ENCODE data around the gene MADD. TPM values are rescaled to one million over a fixed set of nuclear protein-coding genes. Genes with fewer than 3 reads are reported as not detected.

MADD gene
- total and polyA plus RNA-seq, 2 experiments from 2014 or later: 13.4 to 43.8 TPM

DNA sequence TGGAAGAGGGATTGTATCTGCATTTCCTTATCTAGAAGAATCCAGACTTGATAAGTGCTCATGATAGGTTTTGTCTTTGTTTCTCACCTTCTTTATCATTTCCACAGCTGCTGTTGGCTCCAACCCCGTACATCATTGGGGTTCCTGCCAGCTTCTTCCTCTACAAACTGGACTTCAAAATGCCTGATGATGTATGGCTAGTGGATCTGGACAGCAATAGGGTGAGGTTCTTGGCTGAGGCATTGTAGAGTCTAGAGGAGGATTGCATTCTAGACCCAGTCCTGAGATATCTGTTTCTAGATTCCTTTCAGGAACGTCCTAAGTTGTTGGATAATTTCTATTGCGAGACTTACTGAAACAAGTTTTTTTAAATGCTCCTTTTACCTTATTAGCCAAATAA is 8.1 kb downstream of the MADD start:
- no peaks in the 10 kb centered on the region for H3K27me3 ChIP-seq (ENCODE audit: insufficient read depth)
- peaks cover 69% of the 10 kb centered on the region for H3K36me3 Mint-ChIP-seq (ENCODE audit: low read depth)

DNA sequence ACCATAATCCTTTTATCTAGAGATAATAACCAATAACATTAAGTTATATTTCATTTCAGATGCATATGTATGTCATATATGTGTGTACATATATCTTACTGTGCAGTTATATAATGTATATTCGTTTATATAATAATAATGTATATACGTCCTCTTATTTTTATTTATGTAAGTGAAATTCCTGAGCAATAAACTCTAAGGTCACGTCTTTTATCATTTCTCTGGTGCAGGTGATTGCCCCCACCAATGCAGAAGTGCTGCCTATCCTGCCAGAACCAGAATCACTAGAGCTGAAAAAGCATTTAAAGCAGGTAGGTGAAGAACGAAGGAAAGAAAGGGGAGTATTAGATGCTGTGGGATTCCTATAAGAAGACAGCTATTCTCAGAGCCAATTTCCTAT is 8.8 kb downstream of the MADD start:
- no peak overlapping the region for H3K4me3 ChIP-seq
- DNase-seq (ENCODE audit: low spot score): no peak
- no peak overlapping the region for H2AFZ ChIP-seq
- ATAC-seq: no peak
- Mint-ChIP-seq H3K9me3 (no peaks in the 10 kb centered on the region), H3K27ac (no peak overlapping the region), H3K4me1 (peaks cover 14% of the 10 kb centered on the region; the same call in 2 of the 3 replicates), H3K4me3 (no peak overlapping the region), H3K36me3 (ENCODE audit: low read depth) (peaks cover 70% of the 10 kb centered on the region), H3K27me3 (ENCODE audit: insufficient read depth, low read depth, poor library complexity) (no peaks in the 10 kb centered on the region)
- H3K9me2 ChIP-seq (ENCODE audit: insufficient read depth): no peaks in the 10 kb centered on the region
- no peak overlapping the region for H3K27ac ChIP-seq (ENCODE audit: low read depth)
- H3K27me3 ChIP-seq (ENCODE audit: insufficient read depth): no peaks in the 10 kb centered on the region
- H3F3A ChIP-seq (replicated peaks; ENCODE audit: low read depth): no peaks in the 10 kb centered on the region
- peaks cover 8% of the 10 kb centered on the region for H3K79me2 ChIP-seq (replicated peaks; ENCODE audit: insufficient read depth)
- peaks cover 6% of the 10 kb centered on the region for H4K20me1 ChIP-seq (replicated peaks; ENCODE audit: insufficient read depth)
- no peaks in the 10 kb centered on the region for H3K4me1 ChIP-seq (ENCODE audit: insufficient read depth)
- H3K36me3 ChIP-seq (ENCODE audit: insufficient read depth): peaks cover 40% of the 10 kb centered on the region
- H3K4me2 ChIP-seq: no peak overlapping the region
- TF ChIP-seq NANOG (IDR thresholded peaks at IDR 0.05; ENCODE audit: borderline replicate concordance) (no peak), STAT1 (IDR thresholded peaks at IDR 0.05; ENCODE audit: unreplicated experiment) (no peak), POLR2AphosphoS5 (IDR thresholded peaks at IDR 0.05; ENCODE audit: low read depth) (no peak), CREB1 (CRISPR knock-in tag; IDR thresholded peaks at IDR 0.05; ENCODE audit: low read depth) (no peak), ZNF114 (CRISPR knock-in tag; IDR thresholded peaks at IDR 0.05) (no peak), EZH2 (IDR thresholded peaks at IDR 0.05; ENCODE audit: low read depth, unreplicated experiment) (no peak), JUNB (IDR thresholded peaks at IDR 0.05; ENCODE audit: unreplicated experiment) (no peak), EZH2phosphoT487 (IDR thresholded peaks at IDR 0.05; ENCODE audit: unreplicated experiment) (no peak), ZNF331 (CRISPR knock-in tag; IDR thresholded peaks at IDR 0.05; ENCODE audit: low read depth) (no peak)
- TF ChIP-seq, protein P1, sequence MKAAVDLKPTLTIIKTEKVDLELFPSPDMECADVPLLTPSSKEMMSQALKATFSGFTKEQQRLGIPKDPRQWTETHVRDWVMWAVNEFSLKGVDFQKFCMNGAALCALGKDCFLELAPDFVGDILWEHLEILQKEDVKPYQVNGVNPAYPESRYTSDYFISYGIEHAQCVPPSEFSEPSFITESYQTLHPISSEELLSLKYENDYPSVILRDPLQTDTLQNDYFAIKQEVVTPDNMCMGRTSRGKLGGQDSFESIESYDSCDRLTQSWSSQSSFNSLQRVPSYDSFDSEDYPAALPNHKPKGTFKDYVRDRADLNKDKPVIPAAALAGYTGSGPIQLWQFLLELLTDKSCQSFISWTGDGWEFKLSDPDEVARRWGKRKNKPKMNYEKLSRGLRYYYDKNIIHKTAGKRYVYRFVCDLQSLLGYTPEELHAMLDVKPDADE (IDR thresholded peaks at IDR 0.05): no peak
- TF ChIP-seq, protein P2, sequence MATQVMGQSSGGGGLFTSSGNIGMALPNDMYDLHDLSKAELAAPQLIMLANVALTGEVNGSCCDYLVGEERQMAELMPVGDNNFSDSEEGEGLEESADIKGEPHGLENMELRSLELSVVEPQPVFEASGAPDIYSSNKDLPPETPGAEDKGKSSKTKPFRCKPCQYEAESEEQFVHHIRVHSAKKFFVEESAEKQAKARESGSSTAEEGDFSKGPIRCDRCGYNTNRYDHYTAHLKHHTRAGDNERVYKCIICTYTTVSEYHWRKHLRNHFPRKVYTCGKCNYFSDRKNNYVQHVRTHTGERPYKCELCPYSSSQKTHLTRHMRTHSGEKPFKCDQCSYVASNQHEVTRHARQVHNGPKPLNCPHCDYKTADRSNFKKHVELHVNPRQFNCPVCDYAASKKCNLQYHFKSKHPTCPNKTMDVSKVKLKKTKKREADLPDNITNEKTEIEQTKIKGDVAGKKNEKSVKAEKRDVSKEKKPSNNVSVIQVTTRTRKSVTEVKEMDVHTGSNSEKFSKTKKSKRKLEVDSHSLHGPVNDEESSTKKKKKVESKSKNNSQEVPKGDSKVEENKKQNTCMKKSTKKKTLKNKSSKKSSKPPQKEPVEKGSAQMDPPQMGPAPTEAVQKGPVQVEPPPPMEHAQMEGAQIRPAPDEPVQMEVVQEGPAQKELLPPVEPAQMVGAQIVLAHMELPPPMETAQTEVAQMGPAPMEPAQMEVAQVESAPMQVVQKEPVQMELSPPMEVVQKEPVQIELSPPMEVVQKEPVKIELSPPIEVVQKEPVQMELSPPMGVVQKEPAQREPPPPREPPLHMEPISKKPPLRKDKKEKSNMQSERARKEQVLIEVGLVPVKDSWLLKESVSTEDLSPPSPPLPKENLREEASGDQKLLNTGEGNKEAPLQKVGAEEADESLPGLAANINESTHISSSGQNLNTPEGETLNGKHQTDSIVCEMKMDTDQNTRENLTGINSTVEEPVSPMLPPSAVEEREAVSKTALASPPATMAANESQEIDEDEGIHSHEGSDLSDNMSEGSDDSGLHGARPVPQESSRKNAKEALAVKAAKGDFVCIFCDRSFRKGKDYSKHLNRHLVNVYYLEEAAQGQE (IDR thresholded peaks at IDR 0.05; ENCODE audit: unreplicated experiment): no peak
- TF ChIP-seq, protein P3, sequence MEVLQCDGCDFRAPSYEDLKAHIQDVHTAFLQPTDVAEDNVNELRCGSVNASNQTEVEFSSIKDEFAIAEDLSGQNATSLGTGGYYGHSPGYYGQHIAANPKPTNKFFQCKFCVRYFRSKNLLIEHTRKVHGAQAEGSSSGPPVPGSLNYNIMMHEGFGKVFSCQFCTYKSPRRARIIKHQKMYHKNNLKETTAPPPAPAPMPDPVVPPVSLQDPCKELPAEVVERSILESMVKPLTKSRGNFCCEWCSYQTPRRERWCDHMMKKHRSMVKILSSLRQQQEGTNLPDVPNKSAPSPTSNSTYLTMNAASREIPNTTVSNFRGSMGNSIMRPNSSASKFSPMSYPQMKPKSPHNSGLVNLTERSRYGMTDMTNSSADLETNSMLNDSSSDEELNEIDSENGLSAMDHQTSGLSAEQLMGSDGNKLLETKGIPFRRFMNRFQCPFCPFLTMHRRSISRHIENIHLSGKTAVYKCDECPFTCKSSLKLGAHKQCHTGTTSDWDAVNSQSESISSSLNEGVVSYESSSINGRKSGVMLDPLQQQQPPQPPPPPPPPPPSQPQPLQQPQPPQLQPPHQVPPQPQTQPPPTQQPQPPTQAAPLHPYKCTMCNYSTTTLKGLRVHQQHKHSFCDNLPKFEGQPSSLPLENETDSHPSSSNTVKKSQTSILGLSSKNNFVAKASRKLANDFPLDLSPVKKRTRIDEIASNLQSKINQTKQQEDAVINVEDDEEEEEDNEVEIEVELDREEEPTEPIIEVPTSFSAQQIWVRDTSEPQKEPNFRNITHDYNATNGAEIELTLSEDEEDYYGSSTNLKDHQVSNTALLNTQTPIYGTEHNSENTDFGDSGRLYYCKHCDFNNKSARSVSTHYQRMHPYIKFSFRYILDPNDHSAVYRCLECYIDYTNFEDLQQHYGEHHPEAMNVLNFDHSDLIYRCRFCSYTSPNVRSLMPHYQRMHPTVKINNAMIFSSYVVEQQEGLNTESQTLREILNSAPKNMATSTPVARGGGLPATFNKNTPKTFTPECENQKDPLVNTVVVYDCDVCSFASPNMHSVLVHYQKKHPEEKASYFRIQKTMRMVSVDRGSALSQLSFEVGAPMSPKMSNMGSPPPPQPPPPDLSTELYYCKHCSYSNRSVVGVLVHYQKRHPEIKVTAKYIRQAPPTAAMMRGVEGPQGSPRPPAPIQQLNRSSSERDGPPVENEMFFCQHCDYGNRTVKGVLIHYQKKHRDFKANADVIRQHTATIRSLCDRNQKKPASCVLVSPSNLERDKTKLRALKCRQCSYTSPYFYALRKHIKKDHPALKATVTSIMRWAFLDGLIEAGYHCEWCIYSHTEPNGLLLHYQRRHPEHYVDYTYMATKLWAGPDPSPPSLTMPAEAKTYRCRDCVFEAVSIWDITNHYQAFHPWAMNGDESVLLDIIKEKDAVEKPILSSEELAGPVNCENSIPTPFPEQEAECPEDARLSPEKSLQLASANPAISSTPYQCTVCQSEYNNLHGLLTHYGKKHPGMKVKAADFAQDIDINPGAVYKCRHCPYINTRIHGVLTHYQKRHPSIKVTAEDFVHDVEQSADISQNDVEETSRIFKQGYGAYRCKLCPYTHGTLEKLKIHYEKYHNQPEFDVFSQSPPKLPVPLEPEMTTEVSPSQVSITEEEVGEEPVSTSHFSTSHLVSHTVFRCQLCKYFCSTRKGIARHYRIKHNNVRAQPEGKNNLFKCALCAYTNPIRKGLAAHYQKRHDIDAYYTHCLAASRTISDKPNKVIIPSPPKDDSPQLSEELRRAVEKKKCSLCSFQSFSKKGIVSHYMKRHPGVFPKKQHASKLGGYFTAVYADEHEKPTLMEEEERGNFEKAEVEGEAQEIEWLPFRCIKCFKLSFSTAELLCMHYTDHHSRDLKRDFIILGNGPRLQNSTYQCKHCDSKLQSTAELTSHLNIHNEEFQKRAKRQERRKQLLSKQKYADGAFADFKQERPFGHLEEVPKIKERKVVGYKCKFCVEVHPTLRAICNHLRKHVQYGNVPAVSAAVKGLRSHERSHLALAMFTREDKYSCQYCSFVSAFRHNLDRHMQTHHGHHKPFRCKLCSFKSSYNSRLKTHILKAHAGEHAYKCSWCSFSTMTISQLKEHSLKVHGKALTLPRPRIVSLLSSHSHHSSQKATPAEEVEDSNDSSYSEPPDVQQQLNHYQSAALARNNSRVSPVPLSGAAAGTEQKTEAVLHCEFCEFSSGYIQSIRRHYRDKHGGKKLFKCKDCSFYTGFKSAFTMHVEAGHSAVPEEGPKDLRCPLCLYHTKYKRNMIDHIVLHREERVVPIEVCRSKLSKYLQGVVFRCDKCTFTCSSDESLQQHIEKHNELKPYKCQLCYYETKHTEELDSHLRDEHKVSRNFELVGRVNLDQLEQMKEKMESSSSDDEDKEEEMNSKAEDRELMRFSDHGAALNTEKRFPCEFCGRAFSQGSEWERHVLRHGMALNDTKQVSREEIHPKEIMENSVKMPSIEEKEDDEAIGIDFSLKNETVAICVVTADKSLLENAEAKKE (CRISPR knock-in tag; IDR thresholded peaks at IDR 0.05): no peak

More for the DNA sequence above, 8.1 kb downstream of the MADD start:
- Histone ChIP-seq H3K4me1 (ENCODE audit: insufficient read depth) (no peaks in the 10 kb centered on the region), H3K9me2 (ENCODE audit: insufficient read depth) (no peaks in the 10 kb centered on the region), H3K36me3 (ENCODE audit: insufficient read depth) (peaks cover 38% of the 10 kb centered on the region), H3K27ac (ENCODE audit: low read depth) (no peak overlapping the region), H4K20me1 (replicated peaks; ENCODE audit: insufficient read depth) (peaks cover 10% of the 10 kb centered on the region), H3F3A (replicated peaks; ENCODE audit: low read depth) (no peaks in the 10 kb centered on the region), H3K4me3 (no peak overlapping the region), H3K79me2 (replicated peaks; ENCODE audit: insufficient read depth) (peaks cover 15% of the 10 kb centered on the region), H2AFZ (no peak overlapping the region), H3K4me2 (no peak overlapping the region)
- Mint-ChIP-seq H3K4me3 (no peak overlapping the region), H3K4me1 (peaks cover 14% of the 10 kb centered on the region; the same call in 2 of the 3 replicates), H3K9me3 (no peaks in the 10 kb centered on the region), H3K27ac (no peak overlapping the region), H3K27me3 (ENCODE audit: insufficient read depth, low read depth, poor library complexity) (no peaks in the 10 kb centered on the region)
- ATAC-seq (no peak), DNase-seq (ENCODE audit: low spot score) (no peak)
- TF ChIP-seq EZH2 (IDR thresholded peaks at IDR 0.05; ENCODE audit: low read depth, unreplicated experiment): no peak

Measured in GM23338 (cell line).